Brain microvascular endothelial cell (primary cell): Measurements from ENCODE around the gene ZMYM2.

Experiments
- DNase-seq: peaks from one replicate; pipeline ENCODE4 v3.0.0-alpha.2; 2020
- H3K27ac ChIP-seq: fragments of 250-450 bp; sonication (Bioruptor Pico); 2 replicates; pipeline ENCODE4 v1.5.1; 2020; ENCODE audit warnings: mild to moderate bottlenecking, moderate library complexity
- H3K27me3 ChIP-seq: fragments of 250-450 bp; sonication (Bioruptor Pico); replicated peaks from 2 replicates; pipeline ENCODE4 v1.5.1; 2020; ENCODE audit warnings: mild to moderate bottlenecking
- H3K36me3 ChIP-seq: fragments of 250-450 bp; sonication (Bioruptor Pico); replicated peaks from 2 replicates; pipeline ENCODE4 v1.5.1; 2020; ENCODE audit warnings: mild to moderate bottlenecking
- H3K4me3 ChIP-seq: 2 replicates; pipeline ENCODE4 v1.5.1; 2011; ENCODE audit warnings: low read depth, mild to moderate bottlenecking, control low read depth, low read length, moderate library complexity
- in situ Hi-C: cut with HindIII; loops from 2 replicates; pipeline ENCODE4 v1.10.0; 2017; ENCODE audit warnings: low sequenced_read_pairs, low pct_ligation_motif_present
- TF ChIP-seq, protein P1 (sequence below): IDR thresholded peaks from 2 replicates; pipeline ENCODE4 v1.5.1; 2011; ENCODE audit warnings: low read depth, mild to moderate bottlenecking, moderate library complexity, low read length, control low read depth, inconsistent platforms; ENCODE audit errors: missing control alignments

The ZMYM2 gene

DNA sequence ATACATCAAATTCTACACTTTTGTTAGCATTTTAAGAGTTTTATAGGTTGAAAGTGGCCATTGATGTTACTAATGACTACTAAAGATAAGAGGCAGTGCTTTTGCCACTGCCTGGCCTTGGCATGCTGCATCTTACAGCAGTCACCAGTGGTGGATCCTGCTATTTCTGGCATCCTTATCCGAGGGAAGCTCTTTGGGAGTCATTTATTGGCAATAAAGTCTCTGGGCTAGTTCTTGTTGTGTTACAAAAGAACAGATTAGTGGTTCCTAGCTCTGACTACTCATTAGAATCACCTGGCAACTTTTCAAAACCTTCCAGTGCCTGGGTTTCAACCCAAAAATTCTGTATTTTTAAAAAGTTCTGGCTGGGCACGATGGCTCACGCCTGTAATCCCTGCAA, 94.5 kb downstream of the ZMYM2 start:
- DNase-seq: no peak
- no peak overlapping the region for H3K27ac ChIP-seq
- H3K36me3 ChIP-seq: peaks cover 23% of the 10 kb centered on the region
- H3K27me3 ChIP-seq: no peaks in the 10 kb centered on the region
- no peak overlapping the region for H3K4me3 ChIP-seq
- TF ChIP-seq, protein P1, sequence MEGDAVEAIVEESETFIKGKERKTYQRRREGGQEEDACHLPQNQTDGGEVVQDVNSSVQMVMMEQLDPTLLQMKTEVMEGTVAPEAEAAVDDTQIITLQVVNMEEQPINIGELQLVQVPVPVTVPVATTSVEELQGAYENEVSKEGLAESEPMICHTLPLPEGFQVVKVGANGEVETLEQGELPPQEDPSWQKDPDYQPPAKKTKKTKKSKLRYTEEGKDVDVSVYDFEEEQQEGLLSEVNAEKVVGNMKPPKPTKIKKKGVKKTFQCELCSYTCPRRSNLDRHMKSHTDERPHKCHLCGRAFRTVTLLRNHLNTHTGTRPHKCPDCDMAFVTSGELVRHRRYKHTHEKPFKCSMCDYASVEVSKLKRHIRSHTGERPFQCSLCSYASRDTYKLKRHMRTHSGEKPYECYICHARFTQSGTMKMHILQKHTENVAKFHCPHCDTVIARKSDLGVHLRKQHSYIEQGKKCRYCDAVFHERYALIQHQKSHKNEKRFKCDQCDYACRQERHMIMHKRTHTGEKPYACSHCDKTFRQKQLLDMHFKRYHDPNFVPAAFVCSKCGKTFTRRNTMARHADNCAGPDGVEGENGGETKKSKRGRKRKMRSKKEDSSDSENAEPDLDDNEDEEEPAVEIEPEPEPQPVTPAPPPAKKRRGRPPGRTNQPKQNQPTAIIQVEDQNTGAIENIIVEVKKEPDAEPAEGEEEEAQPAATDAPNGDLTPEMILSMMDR: no peak
- in situ Hi-C loops: no loop called here

DNA sequence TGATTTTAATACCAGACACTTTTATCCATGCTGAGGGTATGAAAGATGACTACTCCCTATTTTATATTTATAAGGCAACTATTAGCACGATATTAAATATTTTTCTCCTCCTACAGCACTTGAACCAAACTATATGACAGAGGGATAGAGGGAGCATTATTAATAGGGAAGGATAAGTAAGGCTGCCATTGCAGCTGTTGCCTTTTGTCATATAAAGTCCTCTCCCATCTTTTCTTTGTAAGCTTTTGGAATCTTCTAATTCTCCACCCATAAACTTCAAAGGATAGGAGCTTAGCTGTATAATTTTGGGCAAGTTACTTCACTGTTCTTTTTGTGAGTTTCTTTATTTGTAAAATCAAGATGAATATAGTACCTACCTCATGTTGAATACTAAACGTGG, 95.4 kb downstream of the ZMYM2 start:
- no peak for DNase-seq
- no peak overlapping the region for H3K27ac ChIP-seq
- H3K27me3 ChIP-seq: no peaks in the 10 kb centered on the region
- H3K36me3 ChIP-seq: peaks cover 30% of the 10 kb centered on the region
- H3K4me3 ChIP-seq: no peak overlapping the region
- TF ChIP-seq, protein P1: no peak
- in situ Hi-C loops: no loop called here

DNA sequence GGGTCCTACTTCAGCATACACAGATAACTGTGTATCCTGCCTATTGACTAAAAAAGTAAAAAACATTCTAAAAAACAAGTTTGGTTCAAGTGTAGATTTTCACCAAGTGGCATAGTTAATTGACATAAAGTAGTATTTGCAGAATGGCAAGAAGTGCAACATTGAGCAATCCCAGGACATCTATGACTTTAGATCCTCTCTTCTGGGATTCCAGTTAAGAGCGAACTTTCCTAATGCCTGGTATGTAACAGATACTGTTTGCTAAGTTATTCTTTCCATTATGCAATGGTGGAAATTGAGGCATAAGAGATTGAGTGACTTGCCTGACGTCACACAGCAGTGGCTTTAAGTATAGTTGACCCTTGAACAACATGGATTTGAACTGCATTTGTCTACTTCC, 96.1 kb downstream of the ZMYM2 start:
- H3K36me3 ChIP-seq: peaks cover 35% of the 10 kb centered on the region
- H3K27me3 ChIP-seq: no peaks in the 10 kb centered on the region
- H3K4me3 ChIP-seq: no peak overlapping the region
- no peak overlapping the region for H3K27ac ChIP-seq
- DNase-seq: no peak
- TF ChIP-seq, protein P1: no peak
- in situ Hi-C loops: no loop called here

GRCh38 chr13:20057214-20057613, 98.7 kb downstream of the ZMYM2 start:
- TF ChIP-seq, protein P1: no peak
- no peak overlapping the region for H3K27ac ChIP-seq
- no peak for DNase-seq
- H3K4me3 ChIP-seq: no peak overlapping the region
- in situ Hi-C loops: no loop called here
- peaks cover 50% of the 10 kb centered on the region for H3K36me3 ChIP-seq
- H3K27me3 ChIP-seq: no peaks in the 10 kb centered on the region

- Histone ChIP-seq H3K27me3 (no peaks in the 10 kb centered on the region), H3K4me3 (no peak overlapping the region), H3K36me3 (peaks cover 48% of the 10 kb centered on the region), H3K27ac (no peak overlapping the region)
- DNase-seq: no peak
- in situ Hi-C loops: no loop called here
- TF ChIP-seq, protein P1: no peak
Observed at GRCh38 chr13:20057963-20058362, 99.4 kb downstream of the ZMYM2 start.

GRCh38 chr13:20058476-20058875, 99.9 kb downstream of the ZMYM2 start:
- TF ChIP-seq, protein P1: no peak
- H3K36me3 ChIP-seq: peaks cover 48% of the 10 kb centered on the region
- no peak for DNase-seq

More at GRCh38 chr13:20058476-20058875, 99.9 kb downstream of the ZMYM2 start:
- Histone ChIP-seq H3K27ac (no peak overlapping the region), H3K27me3 (no peaks in the 10 kb centered on the region), H3K4me3 (no peak overlapping the region)
- in situ Hi-C loops: no loop called here
